Activated CD4-positive, alpha-beta T cell treated with anti-CD3 and anti-CD28 coated beads for 36 hours (primary cell): ENCODE results near the gene ATG7. TPM values are rescaled to one million over a fixed set of nuclear protein-coding genes. Genes with fewer than 3 reads are reported as not detected.

Experiments
- ATAC-seq: fragments of 200-7000 bp; cut with Tn5 transposase; one replicate; pipeline ENCODE4 v1.10.0; 2021; ENCODE audit warnings: mild to moderate bottlenecking, moderate library complexity
- CTCF ChIA-PET: fragments of 350-600 bp; sonication (Branson Sonifier 250); formaldehyde crosslinking; loops from one replicate; lab custom pipeline; 2021; ENCODE audit warnings: antibody characterized with exemption; lab: Charles Lee
- POLR2A ChIA-PET: fragments of 350-600 bp; sonication (Branson Sonifier 250); formaldehyde crosslinking; loops from one replicate; lab custom pipeline; 2021; ENCODE audit warnings: antibody characterized with exemption, inconsistent platforms; lab: Charles Lee
- DNase-seq: peaks from one replicate; pipeline ENCODE4 v3.0.0-alpha.2; 2020
- H3K27ac Mint-ChIP-seq: one replicate; pipeline ENCODE4 v1.8.0; 2021; ENCODE audit warnings: mixed read lengths
- H3K27me3 Mint-ChIP-seq: one replicate; pipeline ENCODE4 v1.8.0; 2021; ENCODE audit warnings: mixed read lengths
- H3K36me3 Mint-ChIP-seq: one replicate; pipeline ENCODE4 v1.8.0; 2021; ENCODE audit warnings: low read depth, mixed read lengths
- H3K4me1 Mint-ChIP-seq: one replicate; pipeline ENCODE4 v1.8.0; 2021; ENCODE audit warnings: mixed read lengths
- H3K4me3 Mint-ChIP-seq: one replicate; pipeline ENCODE4 v1.8.0; 2021; ENCODE audit warnings: mild to moderate bottlenecking, moderate library complexity, mixed read lengths
- H3K9me3 Mint-ChIP-seq: one replicate; pipeline ENCODE4 v1.8.0; 2021; ENCODE audit warnings: low read depth, mixed read lengths
- intact Hi-C, 2 experiments: fragments of 100-400 bp; cut with DNase I in 1 of 2; cut with micrococcal nuclease in 1 of 2; formaldehyde crosslinking; loops; one replicate each; pipeline versions ENCODE4 v1.14.2 to v1.15.1; 2022 to 2024; cut with DNase I, micrococcal nuclease
- total RNA-seq, 2 experiments: library from RNA; stranded (reverse); gene quantifications; one replicate each; pipeline ENCODE4 v1.2.3, GENCODE V29; 2021

ATG7 gene
- total RNA-seq, 2 experiments from 2014 or later: 31.6 to 34.5 TPM

DNA sequence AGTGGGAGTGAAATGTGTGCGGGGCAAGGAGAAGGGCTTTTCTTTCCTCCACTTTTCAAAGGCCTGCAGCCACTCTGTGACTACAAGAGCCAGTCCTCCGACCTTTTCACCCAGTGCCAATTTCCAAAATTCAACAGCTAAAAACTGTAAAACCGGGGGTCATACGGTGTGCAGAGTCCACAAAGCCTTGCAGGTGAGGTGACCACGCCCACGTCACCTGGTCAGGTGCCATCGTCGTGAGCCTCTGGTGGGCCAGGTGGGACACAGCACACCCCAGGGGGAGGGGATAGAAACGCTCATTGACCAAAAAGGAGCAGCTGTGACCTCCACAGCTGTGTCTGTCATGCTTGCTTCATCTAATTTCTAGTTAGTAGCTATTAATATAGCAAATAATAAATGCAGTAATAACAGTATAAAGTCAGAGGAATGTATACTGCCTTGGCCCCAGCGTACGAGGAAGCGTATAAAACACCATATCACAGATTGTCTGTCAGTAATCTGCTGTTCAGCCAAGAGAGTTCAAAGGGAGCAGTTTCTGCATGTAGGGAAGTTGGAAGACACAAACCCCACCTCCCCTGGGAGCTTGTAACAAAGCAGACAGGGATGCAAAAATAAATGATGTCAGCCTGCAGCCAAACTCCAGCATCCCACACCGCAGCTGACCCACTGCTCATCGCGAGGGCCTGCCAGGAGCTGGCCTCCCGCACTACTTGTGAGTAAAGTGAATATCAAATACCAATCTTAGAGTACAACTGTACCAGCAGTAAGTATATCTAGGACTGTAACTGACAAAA lies 284.9 kb downstream of the ATG7 start:
- POLR2A ChIA-PET: interaction anchor here (0.6 kb wide), 1 partner anchor 1066 kb away, joined by 3 read pairs; no protein-coding TSS in a partner anchor
- CTCF ChIA-PET: interaction anchor here (0.5 to 1.1 kb wide), 3 partner anchors 17 to 693 kb away, joined by 3 read pairs; no protein-coding TSS in a partner anchor

GRCh38 chr3:11558002-11558401 lies 285.8 kb downstream of the ATG7 start:
- Mint-ChIP-seq H3K36me3 (peaks cover 25% of the 10 kb centered on the region), H3K9me3 (no peaks in the 10 kb centered on the region), H3K27me3 (no peaks in the 10 kb centered on the region), H3K4me3 (no peak overlapping the region), H3K27ac (peak overlapping the region; percentile 42), H3K4me1 (peaks cover 8% of the 10 kb centered on the region)
- peak; percentile 76 for ATAC-seq
- peak; percentile 50 for DNase-seq
- intact Hi-C loops: loop anchor here in 1 of 2 experiments (5.0 kb wide), 1 partner anchor 84 kb away; the partner anchor contains the start of gene VGLL4
- CTCF ChIA-PET: interaction anchor here (0.5 kb wide), 1 partner anchor 78 kb away, joined by 3 read pairs; no protein-coding TSS in a partner anchor
- POLR2A ChIA-PET: no interaction called here

More for the DNA sequence above, 284.9 kb downstream of the ATG7 start:
- no peak for ATAC-seq
- no peak overlapping the region for H3K27ac Mint-ChIP-seq
- DNase-seq: no peak
- H3K36me3 Mint-ChIP-seq: peaks cover 34% of the 10 kb centered on the region
- intact Hi-C loops: loop anchor here in 1 of 2 experiments (5.0 kb wide), 1 partner anchor 85 kb away; the partner anchor contains the start of gene VGLL4
- H3K9me3 Mint-ChIP-seq: no peaks in the 10 kb centered on the region
- H3K4me1 Mint-ChIP-seq: peaks cover 8% of the 10 kb centered on the region
- H3K27me3 Mint-ChIP-seq: no peaks in the 10 kb centered on the region
- H3K4me3 Mint-ChIP-seq: no peak overlapping the region

DNA sequence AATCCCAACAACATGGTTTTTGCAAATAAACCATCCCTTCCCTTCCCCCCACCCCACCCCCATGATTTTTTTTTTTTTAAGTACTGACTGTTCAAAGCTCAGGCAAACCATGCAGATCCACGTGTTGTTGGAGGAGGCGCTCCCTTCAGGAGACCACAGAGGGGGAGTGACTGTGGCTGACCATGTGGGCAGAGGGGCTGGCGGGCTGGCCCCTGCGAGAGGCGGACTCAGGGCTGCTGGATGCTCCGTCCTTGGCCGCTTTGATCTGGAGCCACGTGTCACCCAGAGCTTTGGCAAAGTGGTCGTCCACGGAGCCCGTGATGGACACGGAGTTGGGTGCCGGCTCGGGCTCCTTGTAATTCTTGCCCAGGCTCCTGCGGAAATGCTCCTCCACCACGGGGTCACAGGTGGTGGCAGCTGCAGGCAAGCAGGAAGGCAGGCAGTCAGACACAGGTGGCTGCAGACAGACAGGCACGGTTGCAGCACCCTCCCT lies 286.3 kb downstream of the ATG7 start:
- Mint-ChIP-seq H3K36me3 (peaks cover 22% of the 10 kb centered on the region), H3K4me1 (peaks cover 8% of the 10 kb centered on the region), H3K27me3 (no peaks in the 10 kb centered on the region), H3K4me3 (no peak overlapping the region), H3K27ac (peak overlapping the region; percentile 42), H3K9me3 (no peaks in the 10 kb centered on the region)
- intact Hi-C loops: loop anchor here in 1 of 2 experiments (5.0 kb wide), 1 partner anchor 84 kb away; the partner anchor contains the start of gene VGLL4
- CTCF ChIA-PET: interaction anchor here (0.5 kb wide), 1 partner anchor 77 kb away, joined by 3 read pairs; no protein-coding TSS in a partner anchor
- DNase-seq (no peak), ATAC-seq (no peak)
- POLR2A ChIA-PET: no interaction called here

- ChIA-PET POLR2A (no interaction called here), CTCF (no interaction called here)
- intact Hi-C loops: loop anchor here in 1 of 2 experiments (5.0 kb wide), 1 partner anchor 83 kb away; the partner anchor contains the start of gene VGLL4
- ATAC-seq: no peak
- H3K36me3 Mint-ChIP-seq: peaks cover 22% of the 10 kb centered on the region
- H3K9me3 Mint-ChIP-seq: no peaks in the 10 kb centered on the region
- peaks cover 8% of the 10 kb centered on the region for H3K4me1 Mint-ChIP-seq
- no peak for DNase-seq
- no peaks in the 10 kb centered on the region for H3K27me3 Mint-ChIP-seq
- H3K27ac Mint-ChIP-seq: no peak overlapping the region
- no peak overlapping the region for H3K4me3 Mint-ChIP-seq
These were observed 287.0 kb downstream of the ATG7 start for GRCh38 chr3:11558918-11559815.

- Mint-ChIP-seq H3K27ac (peak overlapping the region; percentile 47), H3K4me1 (peaks cover 8% of the 10 kb centered on the region), H3K36me3 (peaks cover 22% of the 10 kb centered on the region), H3K9me3 (no peaks in the 10 kb centered on the region), H3K4me3 (no peak overlapping the region), H3K27me3 (no peaks in the 10 kb centered on the region)
- ATAC-seq: no peak
- ChIA-PET CTCF (interaction anchor here (1.2 kb wide), 1 partner anchor 91 kb away, joined by 4 read pairs; no protein-coding TSS in a partner anchor), POLR2A (no interaction called here)
- DNase-seq: no peak
- intact Hi-C loops: loop anchor here (5.0 to 10.0 kb wide), 2 partner anchors 82 to 85 kb away; partner anchors contain the start of gene VGLL4 (in 2 of the 2)
These were observed 287.8 kb downstream of the ATG7 start for GRCh38 chr3:11559816-11560633.

GRCh38 chr3:11560746-11561145 lies 288.5 kb downstream of the ATG7 start:
- peaks cover 8% of the 10 kb centered on the region for H3K4me1 Mint-ChIP-seq
- H3K27ac Mint-ChIP-seq: no peak overlapping the region
- CTCF ChIA-PET: interaction anchor here (1.2 kb wide), 1 partner anchor 91 kb away, joined by 4 read pairs; no protein-coding TSS in a partner anchor

GRCh38 chr3:11562277-11562881 lies 290.2 kb downstream of the ATG7 start:
- Mint-ChIP-seq H3K4me1 (peaks cover 8% of the 10 kb centered on the region), H3K27me3 (no peaks in the 10 kb centered on the region), H3K27ac (peak overlapping the region; percentile 24), H3K4me3 (no peak overlapping the region), H3K36me3 (peaks cover 12% of the 10 kb centered on the region), H3K9me3 (no peaks in the 10 kb centered on the region)
- POLR2A ChIA-PET: no interaction called here
- intact Hi-C loops: loop anchor here in 1 of 2 experiments (10.0 kb wide), 1 partner anchor 82 kb away; the partner anchor contains the start of gene VGLL4
- CTCF ChIA-PET: interaction anchor here (1.1 kb wide), 1 partner anchor 86 kb away, joined by 3 read pairs; no protein-coding TSS in a partner anchor
- no peak for DNase-seq
- ATAC-seq: no peak

More at GRCh38 chr3:11560746-11561145, 288.5 kb downstream of the ATG7 start:
- Mint-ChIP-seq H3K4me3 (no peak overlapping the region), H3K27me3 (no peaks in the 10 kb centered on the region), H3K36me3 (peaks cover 17% of the 10 kb centered on the region), H3K9me3 (no peaks in the 10 kb centered on the region)
- ATAC-seq (no peak), DNase-seq (no peak)
- intact Hi-C loops: loop anchor here in 1 of 2 experiments (10.0 kb wide), 1 partner anchor 84 kb away; the partner anchor contains the start of gene VGLL4
- POLR2A ChIA-PET: no interaction called here

GRCh38 chr3:11563159-11563864 lies 291.1 kb downstream of the ATG7 start:
- CTCF ChIA-PET: interaction anchor here (1.1 kb wide), 1 partner anchor 85 kb away, joined by 3 read pairs; no protein-coding TSS in a partner anchor
- H3K4me3 Mint-ChIP-seq: no peak overlapping the region
- no peaks in the 10 kb centered on the region for H3K27me3 Mint-ChIP-seq
- ATAC-seq (no peak), DNase-seq (no peak)
- intact Hi-C loops: loop anchor here in 1 of 2 experiments (10.0 kb wide), 1 partner anchor 81 kb away; the partner anchor contains the start of gene VGLL4
- H3K9me3 Mint-ChIP-seq: no peaks in the 10 kb centered on the region
- H3K4me1 Mint-ChIP-seq: peaks cover 4% of the 10 kb centered on the region
- peaks cover 6% of the 10 kb centered on the region for H3K36me3 Mint-ChIP-seq
- H3K27ac Mint-ChIP-seq: no peak overlapping the region
- POLR2A ChIA-PET: interaction anchor here (0.5 kb wide), 1 partner anchor 93 kb away, joined by 3 read pairs; no protein-coding TSS in a partner anchor

- CTCF ChIA-PET: no interaction called here
- ATAC-seq (no peak), DNase-seq (no peak)
- Mint-ChIP-seq H3K4me1 (peaks cover 2% of the 10 kb centered on the region), H3K9me3 (no peaks in the 10 kb centered on the region), H3K36me3 (peaks cover 6% of the 10 kb centered on the region), H3K4me3 (no peak overlapping the region), H3K27ac (no peak overlapping the region), H3K27me3 (no peaks in the 10 kb centered on the region)
- intact Hi-C loops: loop anchor here in 1 of 2 experiments (10.0 kb wide), 1 partner anchor 81 kb away; the partner anchor contains the start of gene VGLL4
- POLR2A ChIA-PET: interaction anchor here (0.5 kb wide), 1 partner anchor 93 kb away, joined by 3 read pairs; no protein-coding TSS in a partner anchor
These were observed 291.6 kb downstream of the ATG7 start for GRCh38 chr3:11563865-11564185.
